Measurements from ENCODE around the gene DCANP1.

DCANP1 gene

DNA sequence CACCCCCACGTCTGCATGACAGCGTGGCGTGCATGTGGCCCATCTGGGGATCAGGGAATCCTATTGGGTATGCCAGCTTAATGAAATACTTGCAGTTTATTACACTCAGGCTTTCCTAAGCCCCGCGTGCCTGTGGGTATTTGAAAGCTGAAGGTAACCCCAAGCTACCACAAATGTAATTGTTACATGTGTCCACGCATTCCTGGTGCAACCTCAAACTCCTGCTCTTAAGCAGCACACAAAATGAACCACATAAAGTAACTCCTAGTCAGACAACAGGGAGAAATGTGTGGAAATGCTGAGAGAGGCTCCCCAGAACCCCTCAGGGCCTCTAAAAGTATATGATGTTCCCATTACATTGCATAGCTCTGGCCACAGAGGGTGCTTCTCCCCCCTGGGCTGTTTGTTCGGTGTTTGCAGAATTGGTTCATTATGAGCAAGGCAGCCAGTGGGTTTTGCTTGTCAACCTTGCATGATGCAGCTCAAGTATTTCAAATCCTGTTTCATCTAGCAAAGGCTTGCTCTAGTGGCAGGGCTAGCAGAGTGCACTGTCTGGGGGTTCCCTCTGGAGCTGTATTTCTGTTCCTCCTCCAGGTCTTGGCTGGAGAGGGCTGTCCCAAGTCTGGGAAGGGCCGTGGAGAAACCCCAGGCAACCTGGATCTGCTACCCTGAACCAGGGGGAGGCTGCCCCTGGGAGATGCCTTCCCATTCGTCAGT lies 1.8 kb upstream of the DCANP1 start:
- TF ChIP-seq, protein P1, sequence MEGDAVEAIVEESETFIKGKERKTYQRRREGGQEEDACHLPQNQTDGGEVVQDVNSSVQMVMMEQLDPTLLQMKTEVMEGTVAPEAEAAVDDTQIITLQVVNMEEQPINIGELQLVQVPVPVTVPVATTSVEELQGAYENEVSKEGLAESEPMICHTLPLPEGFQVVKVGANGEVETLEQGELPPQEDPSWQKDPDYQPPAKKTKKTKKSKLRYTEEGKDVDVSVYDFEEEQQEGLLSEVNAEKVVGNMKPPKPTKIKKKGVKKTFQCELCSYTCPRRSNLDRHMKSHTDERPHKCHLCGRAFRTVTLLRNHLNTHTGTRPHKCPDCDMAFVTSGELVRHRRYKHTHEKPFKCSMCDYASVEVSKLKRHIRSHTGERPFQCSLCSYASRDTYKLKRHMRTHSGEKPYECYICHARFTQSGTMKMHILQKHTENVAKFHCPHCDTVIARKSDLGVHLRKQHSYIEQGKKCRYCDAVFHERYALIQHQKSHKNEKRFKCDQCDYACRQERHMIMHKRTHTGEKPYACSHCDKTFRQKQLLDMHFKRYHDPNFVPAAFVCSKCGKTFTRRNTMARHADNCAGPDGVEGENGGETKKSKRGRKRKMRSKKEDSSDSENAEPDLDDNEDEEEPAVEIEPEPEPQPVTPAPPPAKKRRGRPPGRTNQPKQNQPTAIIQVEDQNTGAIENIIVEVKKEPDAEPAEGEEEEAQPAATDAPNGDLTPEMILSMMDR (conservative IDR thresholded peaks at IDR 0.05), result no peak
- no peak for TF ChIP-seq ZFX (IDR thresholded peaks at IDR 0.05)
- H3K27ac ChIP-seq, result no peak overlapping the region

DNA sequence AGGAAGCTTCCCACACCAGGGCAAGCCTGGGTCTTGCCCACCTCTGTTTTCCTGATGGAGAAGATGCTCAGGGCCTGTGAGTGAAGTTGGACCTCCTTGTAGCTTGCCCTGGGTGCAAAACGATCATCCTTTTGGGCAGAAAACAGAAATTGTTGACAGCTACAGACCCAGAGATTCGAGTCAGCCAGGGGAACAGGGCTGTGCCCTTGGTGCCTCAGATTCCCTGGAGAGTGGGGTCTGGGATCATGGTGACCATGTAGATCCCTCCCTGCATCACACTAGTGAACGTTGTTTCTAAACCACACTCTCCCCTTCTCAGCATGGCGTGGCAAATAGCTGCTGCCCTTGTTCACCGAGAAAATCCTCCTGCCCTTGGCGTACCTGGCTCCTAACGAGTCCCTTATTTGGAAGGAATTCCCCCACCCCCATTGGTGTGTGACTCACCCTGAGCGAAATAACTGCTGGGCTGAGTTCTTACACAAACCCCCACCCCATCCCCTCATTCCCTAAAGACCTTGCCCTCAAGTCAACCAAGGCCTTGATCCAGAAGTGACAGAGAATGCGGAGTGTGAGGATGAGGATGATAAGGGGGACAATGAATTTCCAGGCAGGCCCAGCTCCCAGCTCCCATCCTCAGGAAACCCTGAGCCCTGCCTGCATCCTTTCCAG lies 1.1 kb upstream of the DCANP1 start:
- TF ChIP-seq, protein P1 (conservative IDR thresholded peaks at IDR 0.05), result no peak
- no peak for TF ChIP-seq ZFX (IDR thresholded peaks at IDR 0.05)
- H3K27ac ChIP-seq, result no peak overlapping the region

DNA sequence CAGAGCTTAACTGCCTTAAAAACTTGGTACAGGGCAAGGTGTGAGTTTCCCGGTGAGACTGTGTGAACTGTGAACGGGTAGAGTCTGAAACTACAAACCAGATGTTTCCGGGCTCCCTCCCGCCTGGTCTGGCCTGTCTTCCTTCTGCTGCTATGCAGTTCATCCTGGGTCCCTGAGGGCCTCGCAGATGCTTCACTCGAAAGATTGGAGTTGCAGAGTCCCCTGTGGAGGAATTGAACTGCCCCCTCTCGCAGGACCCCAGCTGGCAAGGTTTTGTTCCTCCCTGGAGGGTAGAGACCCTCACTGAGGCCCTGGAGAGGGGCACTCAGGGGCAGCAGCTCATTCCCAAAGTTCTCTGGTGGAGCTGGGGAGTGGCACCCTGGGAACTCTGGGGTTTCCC lies 533 bp downstream of the DCANP1 start:
- no peak for TF ChIP-seq ZFX (IDR thresholded peaks at IDR 0.05)
- TF ChIP-seq, protein P1 (conservative IDR thresholded peaks at IDR 0.05), result no peak
- no peak overlapping the region for H3K27ac ChIP-seq

DNA sequence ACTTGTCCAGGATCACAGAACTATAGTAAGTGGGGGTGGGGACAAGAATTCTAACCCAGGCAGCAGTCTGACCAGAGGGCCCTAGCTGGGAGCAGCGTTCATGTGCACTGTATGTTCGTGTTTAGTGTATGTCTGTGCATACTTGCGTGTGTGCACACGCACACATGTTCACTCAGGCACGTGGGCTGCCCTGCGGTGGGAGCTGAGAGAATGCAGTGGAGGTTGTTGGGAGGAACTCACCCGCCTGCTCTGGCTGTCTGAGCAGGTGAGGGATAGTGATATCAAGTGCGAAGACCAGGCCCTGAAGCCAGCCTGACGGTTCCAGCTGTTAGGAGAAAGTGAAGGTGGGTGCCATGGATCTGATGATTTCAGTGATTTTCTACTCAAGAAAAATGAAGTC lies 942 bp downstream of the DCANP1 start:
- TF ChIP-seq ZFX (IDR thresholded peaks at IDR 0.05), result no peak
- TF ChIP-seq, protein P1 (conservative IDR thresholded peaks at IDR 0.05), result no peak
- no peak overlapping the region for H3K27ac ChIP-seq

DNA sequence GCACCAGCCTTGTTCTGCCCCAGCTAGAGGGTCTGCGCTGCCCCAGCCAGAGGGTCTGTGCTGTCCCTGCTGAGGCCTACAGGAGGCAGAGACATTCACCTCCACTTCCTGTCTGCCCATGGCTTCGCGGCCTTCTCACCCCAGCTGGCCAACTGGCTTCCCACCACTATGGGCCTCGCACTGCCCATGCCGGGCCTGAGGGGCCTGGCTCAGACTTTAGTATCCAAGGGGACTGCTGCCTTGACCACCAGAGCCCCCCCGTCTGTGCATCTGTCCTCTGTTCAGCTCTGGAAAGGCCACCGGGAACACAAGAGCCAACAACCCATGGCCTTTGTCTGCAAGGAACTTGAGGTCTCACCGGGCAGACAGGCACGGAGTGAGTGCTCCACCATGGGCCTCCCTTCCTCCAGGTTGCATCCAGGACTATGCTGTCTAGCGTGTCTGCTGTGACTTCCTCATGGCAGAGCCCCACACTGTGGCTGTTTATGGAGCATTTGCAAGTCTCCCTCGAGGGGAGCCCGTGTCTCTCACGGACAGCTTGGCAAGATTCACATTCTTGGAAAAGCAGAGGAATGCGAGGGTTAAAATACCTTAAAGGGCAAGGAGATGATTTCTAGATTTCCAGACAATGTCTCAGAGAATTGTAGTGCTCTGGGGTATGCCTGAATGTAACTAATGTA lies 1.7 kb downstream of the DCANP1 start:
- no peak for TF ChIP-seq ZFX (IDR thresholded peaks at IDR 0.05)
- TF ChIP-seq, protein P1 (conservative IDR thresholded peaks at IDR 0.05), result no peak
- H3K27ac ChIP-seq, result no peak overlapping the region

DNA sequence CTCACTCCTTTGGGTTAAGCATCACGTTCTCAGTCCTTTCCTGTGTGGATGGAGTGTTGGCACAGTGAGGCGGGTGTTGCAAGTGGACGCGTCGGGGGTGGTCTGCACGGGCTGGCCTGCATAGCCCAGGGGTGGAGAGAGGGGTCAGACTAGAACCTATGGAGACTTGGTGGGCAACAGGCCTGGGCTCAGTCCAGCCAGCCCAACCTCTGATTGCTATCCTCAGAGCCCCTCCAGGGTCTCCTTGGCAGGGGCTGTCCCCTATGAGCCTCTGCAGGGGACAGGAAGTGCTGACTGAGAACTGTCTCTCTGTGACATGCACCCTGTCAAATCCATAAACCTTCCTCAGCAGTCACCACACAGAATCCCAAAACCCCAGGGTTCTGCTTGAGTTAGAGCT lies 2.3 kb downstream of the DCANP1 start:
- no peak overlapping the region for H3K27ac ChIP-seq
- TF ChIP-seq, protein P1 (conservative IDR thresholded peaks at IDR 0.05), result no peak
- TF ChIP-seq ZFX (IDR thresholded peaks at IDR 0.05), result no peak

DNA sequence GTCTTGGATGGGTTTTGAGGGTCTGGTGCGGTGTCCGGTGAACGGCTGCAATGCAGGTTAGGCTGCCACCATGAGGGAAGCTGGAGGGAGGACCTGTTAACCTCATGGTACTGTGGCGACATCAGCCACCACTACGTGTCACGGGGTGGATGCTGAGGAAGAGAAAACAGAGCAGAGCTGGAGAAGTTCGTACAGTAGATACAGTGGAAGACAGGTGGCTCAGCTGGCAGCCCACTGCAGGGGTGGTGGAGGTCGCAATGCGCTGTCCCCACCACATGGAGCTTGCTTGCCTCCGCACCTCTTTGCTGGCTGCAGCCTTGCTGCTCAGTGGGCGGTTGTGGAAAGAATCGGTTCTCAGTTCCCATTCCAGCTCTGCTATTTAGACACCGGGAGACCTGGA lies 2.8 kb downstream of the DCANP1 start:
- no peak for TF ChIP-seq ZFX (IDR thresholded peaks at IDR 0.05)
- TF ChIP-seq, protein P1 (conservative IDR thresholded peaks at IDR 0.05), result no peak
- no peak overlapping the region for H3K27ac ChIP-seq

Data from C4-2B (cell line).